GM21526 (cell line): Measurements from ENCODE around the gene PLEKHH3.
"Not testable (repeated sequence)": the region's sequence is repeated elsewhere in the genome, so short reads cannot be mapped to it uniquely, and the experiment has no call there.

ENCODE experiments used
- ATAC-seq: cut with Tn5 transposase; IDR thresholded peaks from one replicate; pipeline ENCODE4 v1.9.1; 2021; ENCODE audit warnings: moderate library complexity; ENCODE audit not compliant: unreplicated experiment, low FRiP score

PLEKHH3 gene

GRCh38 chr17:42673266-42673884 lies 3.4 kb downstream of the PLEKHH3 start:
- ATAC-seq, result no peak

GRCh38 chr17:42672038-42672437 lies 4.8 kb downstream of the PLEKHH3 start:
- ATAC-seq, result no peak

GRCh38 chr17:42670789-42671657 lies 5.8 kb downstream of the PLEKHH3 start:
- ATAC-seq, result no peak

- no peak for ATAC-seq
Measured at GRCh38 chr17:42669977-42670788, 6.6 kb downstream of the PLEKHH3 start.

GRCh38 chr17:42669705-42669976 lies 7.2 kb downstream of the PLEKHH3 start:
- ATAC-seq, result no peak

GRCh38 chr17:42667088-42667951 lies 9.5 kb downstream of the PLEKHH3 start:
- ATAC-seq, result no peak

GRCh38 chr17:42666126-42666525 lies 10.7 kb downstream of the PLEKHH3 start:
- ATAC-seq, result not testable (repeated sequence)

GRCh38 chr17:42665581-42666001 lies 11.2 kb downstream of the PLEKHH3 start:
- ATAC-seq, result no peak

GRCh38 chr17:42660692-42661345 lies 16.0 kb downstream of the PLEKHH3 start:
- ATAC-seq, result no peak

GRCh38 chr17:42659932-42660274 lies 16.9 kb downstream of the PLEKHH3 start:
- not testable (repeated sequence) for ATAC-seq

GRCh38 chr17:42659079-42659931 lies 17.5 kb downstream of the PLEKHH3 start, which contains the start of gene TUBG2:
TUBG2 (plus strand) TSS chr17:42659284; CDS start chr17:42659504, 220 bp downstream.
- no peak for ATAC-seq

GRCh38 chr17:42657824-42658588 lies 18.8 kb downstream of the PLEKHH3 start:
- ATAC-seq, result no peak

GRCh38 chr17:42655528-42655927 lies 21.3 kb downstream of the PLEKHH3 start:
- no peak for ATAC-seq

GRCh38 chr17:42653179-42654124 lies 23.3 kb downstream of the PLEKHH3 start:
- ATAC-seq, result no peak

- ATAC-seq, result no peak
Measured at GRCh38 chr17:42651392-42651791, 25.4 kb downstream of the PLEKHH3 start.

GRCh38 chr17:42647778-42648177 lies 29.0 kb downstream of the PLEKHH3 start:
- ATAC-seq, result no peak

- ATAC-seq, result no peak
Measured at GRCh38 chr17:42642336-42642735, 34.5 kb downstream of the PLEKHH3 start.
